K562 (cell line): ENCODE data around the gene CAMK2A. TPM values are rescaled to one million over a fixed set of nuclear protein-coding genes. Genes with fewer than 3 reads are reported as not detected.
A peak's percentile ranks its signal among the peaks of the same experiment; 100 is the strongest.

Experiments used
- ATAC-seq: fragments of 200-7000 bp; cut with Tn5 transposase; 3 replicates; pipeline ENCODE4 v1.9.1; 2020; ENCODE audit warnings: moderate library complexity
- BruUV-seq: library from RNA; stranded (reverse); fragments of 400-500 nt; replicated peaks from 2 replicates; lab custom pipeline; 2021; lab: Mats Ljungman, UMichigan
- CTCF ChIA-PET: fragments of 300-600 bp; formaldehyde crosslinking; extraction: SDS; loops from one replicate; lab custom pipeline; 2021; ENCODE audit warnings: low intra/inter-chr PET ratio; lab: Yijun Ruan, JAX
- POLR2A ChIA-PET: fragments of 300-600, 350-650 bp; sonication (Branson Sonifier 250); formaldehyde crosslinking; extraction: SDS; loops from one replicate; lab custom pipeline; 2021; ENCODE audit warnings: antibody characterized with exemption, inconsistent platforms; lab: Yijun Ruan, JAX
- DNase-seq, 4 experiments: peaks; one replicate each; pipeline versions ENCODE4 v3.0.0 to v3.0.0-alpha.2; 2011 to 2018; ENCODE audit warnings: low spot score in 3 of 4, mixed read lengths in 3 of 4; ENCODE audit errors: extremely low read depth in 1 of 4
- FAIRE-seq: peaks from 2 replicates; lab custom pipeline; 2011; peaks lifted over from hg19 to GRCh38; lab: Jason Lieb, UNC
- H2AFZ ChIP-seq: 2 replicates; pipeline ENCODE4 v1.6.0; 2011; ENCODE audit warnings: low read depth, low read length, control low read depth, inconsistent platforms
- H3K27ac ChIP-seq: fragments of 200-600 bp; 3 replicates; pipeline ENCODE4 v1.8.0; 2011; ENCODE audit warnings: low read depth, mild to moderate bottlenecking, control low read depth, inconsistent platforms, low read length, moderate library complexity, mixed read lengths; ENCODE audit errors: extremely low read depth
- H3K27me3 ChIP-seq, 2 experiments: fragments of 300-600 bp in 1 of 2; 2 replicates in 1 of 2; 3 replicates in 1 of 2; pipeline versions ENCODE4 v1.6.0 to v1.8.0; 2011; ENCODE audit warnings: inconsistent platforms in 2 of 2, low read length in 2 of 2, mild to moderate bottlenecking in 1 of 2, mixed read lengths in 1 of 2, moderate library complexity in 1 of 2; ENCODE audit not compliant: control insufficient read depth in 2 of 2, insufficient read depth in 2 of 2
- H3K36me3 ChIP-seq: fragments of 300-600 bp; 3 replicates; pipeline ENCODE4 v1.8.0; 2011; ENCODE audit warnings: mild to moderate bottlenecking, low read length, inconsistent platforms; ENCODE audit not compliant: control insufficient read depth, insufficient read depth
- H3K4me1 ChIP-seq, 2 experiments: fragments of 200-600 bp in 1 of 2; replicated peaks in 1 of 2; 2 replicates in 1 of 2; 3 replicates in 1 of 2; pipeline versions ENCODE4 v1.5.1 to v1.8.0; 2011; ENCODE audit warnings: inconsistent platforms in 2 of 2, low read length in 2 of 2, mild to moderate bottlenecking in 1 of 2, mixed read lengths in 1 of 2, moderate library complexity in 1 of 2; ENCODE audit not compliant: control insufficient read depth in 2 of 2, insufficient read depth in 2 of 2
- H3K4me2 ChIP-seq: 2 replicates; pipeline ENCODE4 v1.6.1; 2011; ENCODE audit warnings: low read length, control low read depth, inconsistent platforms, mixed read lengths; ENCODE audit not compliant: insufficient read depth
- H3K4me3 ChIP-seq: fragments of 200-600 bp; sonication (generic), shearing (Covaris generic); 2 replicates; pipeline ENCODE4 v1.5.1; 2016; ENCODE audit warnings: control low read depth, inconsistent platforms
- H3K79me2 ChIP-seq: fragments of 200-600 bp; 3 replicates; pipeline ENCODE4 v1.8.0; 2011; ENCODE audit warnings: low read length, inconsistent platforms; ENCODE audit not compliant: control insufficient read depth, insufficient read depth
- H3K9ac ChIP-seq, 2 experiments: 2 replicates each; pipeline versions ENCODE4 v1.6.0 to v1.6.1; 2011; ENCODE audit warnings: low read depth in 2 of 2, low read length in 2 of 2, control low read depth in 1 of 2, inconsistent platforms in 1 of 2, mild to moderate bottlenecking in 1 of 2, mixed read lengths in 1 of 2; ENCODE audit not compliant: insufficient read depth in 1 of 2
- H3K9me1 ChIP-seq: one replicate; pipeline ENCODE4 v1.6.0; 2011; ENCODE audit warnings: inconsistent platforms, mild to moderate bottlenecking, low read length, moderate library complexity; ENCODE audit not compliant: control insufficient read depth, insufficient read depth
- H3K9me3 ChIP-seq: replicated peaks from 2 replicates; pipeline ENCODE4 v1.5.1; 2011; ENCODE audit warnings: low read depth, low read length, inconsistent platforms; ENCODE audit not compliant: control insufficient read depth, insufficient read depth
- H4K20me1 ChIP-seq: replicated peaks from 2 replicates; pipeline ENCODE4 v1.6.1; 2011; ENCODE audit warnings: low read length, inconsistent platforms, mixed read lengths; ENCODE audit not compliant: control insufficient read depth, insufficient read depth
- ZNF584 ChIP-seq: fragments of 200-800 bp; sonication (Bioruptor generic); IDR thresholded peaks from 2 replicates; pipeline ENCODE4 v1.6.1; 2016; ENCODE audit warnings: low read depth, mild to moderate bottlenecking, missing genetic modification characterization, missing compliant biosample characterization
- WGBS: fragments of 100-300 bp; shearing (Covaris generic); methylation state at CpG from one replicate; pipeline ENCODE4 v1.1.6; 2016; ENCODE audit warnings: low coverage, mixed read lengths; ENCODE audit not compliant: insufficient coverage; ENCODE audit errors: missing lambda C conversion rate; 5-methylcytosine and 5-hydroxymethylcytosine counted together
- in situ Hi-C: fragments of 300-500 bp; cut with MboI; formaldehyde crosslinking; loops from 4 replicates; pipeline ENCODE4 v1.15.0; 2018; ENCODE audit warnings: inconsistent platforms, mixed read lengths
- intact Hi-C: fragments of 100-400 bp; cut with micrococcal nuclease; formaldehyde crosslinking; loops from 2 replicates; pipeline ENCODE4 v1.14.2; 2022
- polyA plus RNA-seq, 8 experiments: library from polyadenylated mRNA; depleted of rRNA in 4 of 8; stranded (reverse) in 5 of 8; unstranded in 3 of 8; fragments of >200 nt; fragmentation: Nextera tagmentation in 2 of 8; fragmentation: Illumina TruSeq in 1 of 8; extraction: Ambion mirVana in 2 of 8; extraction: Trizol in 1 of 8; gene quantifications; 2 replicates each; pipeline versions ENCODE4 v1.2.1 to v1.2.3, GENCODE V29; 2011 to 2014; ENCODE audit warnings: inconsistent platforms in 1 of 8, missing spikeins in 1 of 8
- total RNA-seq, 7 experiments: library from RNA; depleted of rRNA in 6 of 7; stranded (reverse); fragments of >200 nt in 6 of 7; fragmentation: Illumina TruSeq in 2 of 7; extraction: Trizol in 2 of 7; gene quantifications; 2 replicates each; pipeline versions ENCODE4 v1.2.1 to v1.2.3, GENCODE V29; 2011 to 2021; ENCODE audit warnings: low replicate concordance in 1 of 7
- TF ChIP-seq, protein P1 (sequence below): sonication (generic); formaldehyde crosslinking; IDR thresholded peaks from 2 replicates; pipeline ENCODE4 v1.8.1; 2023; ENCODE audit warnings: mild to moderate bottlenecking, missing genetic modification reagents
- TF ChIP-seq, protein P2 (sequence below), 2 experiments: fragments of 450-650 bp; formaldehyde crosslinking in 1 of 2; IDR thresholded peaks; 2 replicates each; pipeline versions ENCODE4 v1.4.0 to v1.6.1; 2014 to 2020; ENCODE audit warnings: mild to moderate bottlenecking in 2 of 2, borderline replicate concordance in 1 of 2, low read depth in 1 of 2

CAMK2A gene
- total and polyA plus RNA-seq, 9 of the 15 experiments (the other 6 are each of a cell fraction or from before 2014, with no cell fraction given) = 0.01 to 0.18 (median 0.04) TPM; not detected in 6

DNA sequence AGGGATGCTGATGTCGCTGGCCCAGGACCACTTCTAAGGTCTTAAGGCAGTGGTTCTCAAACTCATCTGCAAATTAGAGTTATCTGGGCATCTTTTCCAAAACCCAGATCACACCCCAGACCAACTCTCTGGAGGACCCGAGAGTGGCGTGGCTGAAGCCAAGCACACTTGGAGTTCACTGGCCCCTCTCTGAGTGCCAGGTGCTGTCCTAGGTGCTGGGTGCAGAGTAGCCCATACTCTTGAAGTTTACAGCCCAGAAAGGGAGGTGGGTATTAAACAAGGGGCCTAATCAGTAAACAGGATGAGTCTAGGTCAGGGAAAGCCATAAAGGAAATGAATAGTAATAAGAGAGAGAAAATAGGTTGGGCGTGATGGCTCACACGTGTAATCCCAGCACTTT, 17.6 kb downstream of the CAMK2A start:
- Histone ChIP-seq H4K20me1 (no peaks in the 10 kb centered on the region), H3K36me3 (no peaks in the 10 kb centered on the region), H3K9me1 (no peaks in the 10 kb centered on the region), H2AFZ (no peak overlapping the region), H3K4me1 (no peaks in the 10 kb centered on the region), H3K27me3 (peaks cover 22 to 60% of the 10 kb centered on the region in 2 experiments; a peak in 4 of 5 replicates), H3K79me2 (no peaks in the 10 kb centered on the region), H3K9ac (no peak overlapping the region), H3K9me3 (no peaks in the 10 kb centered on the region)
- no TSS peak for BruUV-seq
- WGBS = 13% methylated on average over 5 of the region's 5 CpGs
- in situ Hi-C loops (loop anchor here (5.0 kb wide), 1 partner anchor 75 kb away; no protein-coding TSS in a partner anchor), intact Hi-C loops (loop anchor here (1.0 to 2.0 kb wide), 2 partner anchors 78 to 165 kb away; no protein-coding TSS in a partner anchor)
- POLR2A ChIA-PET = no interaction called here
- DNase-seq = no peak
- TF ChIP-seq, protein P1, sequence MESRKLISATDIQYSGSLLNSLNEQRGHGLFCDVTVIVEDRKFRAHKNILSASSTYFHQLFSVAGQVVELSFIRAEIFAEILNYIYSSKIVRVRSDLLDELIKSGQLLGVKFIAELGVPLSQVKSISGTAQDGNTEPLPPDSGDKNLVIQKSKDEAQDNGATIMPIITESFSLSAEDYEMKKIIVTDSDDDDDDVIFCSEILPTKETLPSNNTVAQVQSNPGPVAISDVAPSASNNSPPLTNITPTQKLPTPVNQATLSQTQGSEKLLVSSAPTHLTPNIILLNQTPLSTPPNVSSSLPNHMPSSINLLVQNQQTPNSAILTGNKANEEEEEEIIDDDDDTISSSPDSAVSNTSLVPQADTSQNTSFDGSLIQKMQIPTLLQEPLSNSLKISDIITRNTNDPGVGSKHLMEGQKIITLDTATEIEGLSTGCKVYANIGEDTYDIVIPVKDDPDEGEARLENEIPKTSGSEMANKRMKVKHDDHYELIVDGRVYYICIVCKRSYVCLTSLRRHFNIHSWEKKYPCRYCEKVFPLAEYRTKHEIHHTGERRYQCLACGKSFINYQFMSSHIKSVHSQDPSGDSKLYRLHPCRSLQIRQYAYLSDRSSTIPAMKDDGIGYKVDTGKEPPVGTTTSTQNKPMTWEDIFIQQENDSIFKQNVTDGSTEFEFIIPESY = no peak
- TF ChIP-seq, protein P2, sequence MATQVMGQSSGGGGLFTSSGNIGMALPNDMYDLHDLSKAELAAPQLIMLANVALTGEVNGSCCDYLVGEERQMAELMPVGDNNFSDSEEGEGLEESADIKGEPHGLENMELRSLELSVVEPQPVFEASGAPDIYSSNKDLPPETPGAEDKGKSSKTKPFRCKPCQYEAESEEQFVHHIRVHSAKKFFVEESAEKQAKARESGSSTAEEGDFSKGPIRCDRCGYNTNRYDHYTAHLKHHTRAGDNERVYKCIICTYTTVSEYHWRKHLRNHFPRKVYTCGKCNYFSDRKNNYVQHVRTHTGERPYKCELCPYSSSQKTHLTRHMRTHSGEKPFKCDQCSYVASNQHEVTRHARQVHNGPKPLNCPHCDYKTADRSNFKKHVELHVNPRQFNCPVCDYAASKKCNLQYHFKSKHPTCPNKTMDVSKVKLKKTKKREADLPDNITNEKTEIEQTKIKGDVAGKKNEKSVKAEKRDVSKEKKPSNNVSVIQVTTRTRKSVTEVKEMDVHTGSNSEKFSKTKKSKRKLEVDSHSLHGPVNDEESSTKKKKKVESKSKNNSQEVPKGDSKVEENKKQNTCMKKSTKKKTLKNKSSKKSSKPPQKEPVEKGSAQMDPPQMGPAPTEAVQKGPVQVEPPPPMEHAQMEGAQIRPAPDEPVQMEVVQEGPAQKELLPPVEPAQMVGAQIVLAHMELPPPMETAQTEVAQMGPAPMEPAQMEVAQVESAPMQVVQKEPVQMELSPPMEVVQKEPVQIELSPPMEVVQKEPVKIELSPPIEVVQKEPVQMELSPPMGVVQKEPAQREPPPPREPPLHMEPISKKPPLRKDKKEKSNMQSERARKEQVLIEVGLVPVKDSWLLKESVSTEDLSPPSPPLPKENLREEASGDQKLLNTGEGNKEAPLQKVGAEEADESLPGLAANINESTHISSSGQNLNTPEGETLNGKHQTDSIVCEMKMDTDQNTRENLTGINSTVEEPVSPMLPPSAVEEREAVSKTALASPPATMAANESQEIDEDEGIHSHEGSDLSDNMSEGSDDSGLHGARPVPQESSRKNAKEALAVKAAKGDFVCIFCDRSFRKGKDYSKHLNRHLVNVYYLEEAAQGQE (IDR thresholded peaks at IDR 0.05; ENCODE audit: borderline replicate concordance) = peak; percentile 66
- TF ChIP-seq, protein P2 (CRISPR knock-in tag; IDR thresholded peaks at IDR 0.05; ENCODE audit: low read depth) = no peak
- no peak for TF ChIP-seq ZNF584 (CRISPR knock-in tag)
- TF ChIP-seq, all 486 proteins: peak for 1
- CTCF ChIA-PET = interaction anchor here (0.6 to 0.7 kb wide), 2 partner anchors 70 to 79 kb away, joined by 3 to 5 read pairs; no protein-coding TSS in a partner anchor
- ATAC-seq (no peak), FAIRE-seq (no peak)
- Histone ChIP-seq H3K4me2 (no peak overlapping the region), H3K4me3 (no peak overlapping the region), H3K27ac (no peak overlapping the region)
